Neuronal stem cell (in vitro differentiated cells): Measurements from ENCODE around the gene CACNA1C.

Experiments used
- DNase-seq: peaks from one replicate; pipeline ENCODE4 v3.0.0-alpha.2; 2013; ENCODE audit warnings: low spot score
- H2AFZ ChIP-seq: one replicate; pipeline ENCODE4 v1.6.1; 2013; ENCODE audit warnings: mild to moderate bottlenecking, low read length, inconsistent platforms
- H2AK5ac ChIP-seq: 2 replicates; pipeline ENCODE4 v1.6.1; 2013; ENCODE audit warnings: low read depth, mild to moderate bottlenecking, inconsistent platforms, low read length, moderate library complexity, mixed read lengths
- H2BK120ac ChIP-seq: 2 replicates; pipeline ENCODE4 v1.6.1; 2013; ENCODE audit warnings: low read depth, mild to moderate bottlenecking, inconsistent platforms, low read length, moderate library complexity, mixed read lengths
- H2BK12ac ChIP-seq: one replicate; pipeline ENCODE4 v1.6.1; 2013; ENCODE audit warnings: low read length, inconsistent platforms
- H2BK15ac ChIP-seq: 2 replicates; pipeline ENCODE4 v1.6.1; 2013; ENCODE audit warnings: mild to moderate bottlenecking, low read length, inconsistent platforms, mixed read lengths
- H2BK5ac ChIP-seq: one replicate; pipeline ENCODE4 v1.6.1; 2013; ENCODE audit warnings: inconsistent platforms, mild to moderate bottlenecking, low read length, moderate library complexity
- H3K14ac ChIP-seq: one replicate; pipeline ENCODE4 v1.6.1; 2013; ENCODE audit warnings: low read length, inconsistent platforms
- H3K18ac ChIP-seq: 2 replicates; pipeline ENCODE4 v1.6.1; 2013; ENCODE audit warnings: low read length, inconsistent platforms
- H3K23ac ChIP-seq: 2 replicates; pipeline ENCODE4 v1.6.1; 2013; ENCODE audit warnings: low read depth, mild to moderate bottlenecking, mixed read lengths, low read length, inconsistent platforms; ENCODE audit not compliant: poor library complexity
- H3K27ac ChIP-seq: replicated peaks from 3 replicates; pipeline ENCODE4 v1.5.1; 2013; ENCODE audit warnings: low read length, inconsistent platforms
- H3K27me3 ChIP-seq, 3 experiments: 2 replicates each; pipeline ENCODE4 v1.6.1; 2013; ENCODE audit warnings: low read length in 3 of 3, mild to moderate bottlenecking in 2 of 3, inconsistent platforms in 1 of 3, low read depth in 1 of 3, mixed read lengths in 1 of 3, moderate library complexity in 1 of 3; ENCODE audit not compliant: control insufficient read depth in 3 of 3, insufficient read depth in 3 of 3
- H3K36me3 ChIP-seq, 2 donors: replicated peaks in 1 of 2; 2 replicates each; pipeline ENCODE4 v1.6.1; 2013; ENCODE audit warnings: low read length in 2 of 2; ENCODE audit not compliant: control insufficient read depth in 2 of 2, insufficient read depth in 2 of 2
- H3K4ac ChIP-seq: 2 replicates; pipeline ENCODE4 v1.6.1; 2013; ENCODE audit warnings: inconsistent platforms, mild to moderate bottlenecking, low read length, moderate library complexity
- H3K4me1 ChIP-seq, 2 donors: 1 replicate in 1 of 2; 2 replicates in 1 of 2; pipeline ENCODE4 v1.6.1; 2013; ENCODE audit warnings: low read length in 2 of 2, low read depth in 1 of 2; ENCODE audit not compliant: control insufficient read depth in 2 of 2, insufficient read depth in 1 of 2
- H3K4me2 ChIP-seq: one replicate; pipeline ENCODE4 v1.6.1; 2013; ENCODE audit warnings: mild to moderate bottlenecking, low read length, inconsistent platforms; ENCODE audit not compliant: insufficient read depth, poor library complexity, severe bottlenecking
- H3K4me3 ChIP-seq, 2 donors: 2 replicates each; pipeline ENCODE4 v1.5.1; 2013; ENCODE audit warnings: low read length in 2 of 2, mild to moderate bottlenecking in 2 of 2, inconsistent platforms in 1 of 2, moderate library complexity in 1 of 2
- H3K79me1 ChIP-seq: one replicate; pipeline ENCODE4 v1.6.1; 2013; ENCODE audit warnings: low read depth, mild to moderate bottlenecking, inconsistent platforms, low read length, moderate library complexity
- H3K9ac ChIP-seq: one replicate; pipeline ENCODE4 v1.6.1; 2013; ENCODE audit warnings: mild to moderate bottlenecking, low read depth, low read length, inconsistent platforms; ENCODE audit not compliant: poor library complexity
- H3K9me3 ChIP-seq, 2 donors: replicated peaks in 1 of 2; 2 replicates each; pipeline versions ENCODE3 to v1.6.1; 2013; ENCODE audit warnings: low read length in 2 of 2, mild to moderate bottlenecking in 2 of 2, inconsistent platforms in 1 of 2, low read depth in 1 of 2, mixed read lengths in 1 of 2, moderate library complexity in 1 of 2; ENCODE audit not compliant: control insufficient read depth in 2 of 2, insufficient read depth in 1 of 2
- H4K8ac ChIP-seq: one replicate; pipeline ENCODE4 v1.6.1; 2013; ENCODE audit warnings: low read depth, mild to moderate bottlenecking, inconsistent platforms, low read length, moderate library complexity
- H4K91ac ChIP-seq: one replicate; pipeline ENCODE4 v1.6.1; 2013; ENCODE audit warnings: low read length, low read depth, mild to moderate bottlenecking, inconsistent platforms; ENCODE audit not compliant: poor library complexity
- WGBS, 2 donors: extraction: QIAGEN DNeasy Blood & Tissue Kit; methylation state at CpG; one replicate each; pipeline ENCODE4 v1.1.7; 2013; ENCODE audit warnings: missing lambda C conversion rate in 2 of 2, mixed read lengths in 1 of 2; ENCODE audit not compliant: insufficient read length in 2 of 2, insufficient replicate concordance in 1 of 2; ENCODE audit errors: extremely low coverage in 2 of 2; 5-methylcytosine and 5-hydroxymethylcytosine counted together

CACNA1C gene

DNA sequence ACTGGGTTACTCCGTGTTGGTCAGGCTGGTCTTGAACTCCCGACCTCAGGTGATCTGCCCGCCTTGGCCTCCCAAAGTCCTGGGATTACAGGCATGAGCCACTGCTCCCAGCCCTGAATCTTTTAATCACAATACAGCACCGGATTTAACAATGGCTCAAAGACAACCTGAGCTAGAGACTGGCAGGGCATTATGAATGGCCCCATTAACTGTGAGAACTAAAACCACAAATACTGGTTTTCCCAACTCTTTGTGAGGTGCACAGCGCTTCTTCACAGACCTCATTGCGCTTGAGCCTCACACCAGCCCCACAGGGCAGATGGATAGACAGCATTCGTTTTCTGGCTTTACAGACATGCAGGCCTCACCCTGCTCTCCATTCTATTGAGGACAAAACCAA, 634.9 kb downstream of the CACNA1C start:
- H3K27ac ChIP-seq: peak overlapping the region; percentile 10
- H3K36me3 ChIP-seq: no peaks in the 10 kb centered on the region
- WGBS, 2 donors: no CpG with 5 or more reads among the region's 7 CpGs
- no peak overlapping the region for H4K91ac ChIP-seq
- H2AK5ac ChIP-seq: no peak overlapping the region
- no peak overlapping the region for H3K23ac ChIP-seq
- no peak overlapping the region for H3K4me3 ChIP-seq
- H2BK5ac ChIP-seq: no peak overlapping the region
- H3K4me2 ChIP-seq: no peak overlapping the region
- peaks cover 2 to 5% of the 10 kb centered on the region in 2 donors for H3K9me3 ChIP-seq
- no peak overlapping the region for H2BK15ac ChIP-seq
- no peak overlapping the region for H3K4ac ChIP-seq
- no peak overlapping the region for H3K18ac ChIP-seq
- no peak overlapping the region for H3K14ac ChIP-seq
- no peak overlapping the region for H2AFZ ChIP-seq
- DNase-seq: no peak
- no peak overlapping the region for H4K8ac ChIP-seq
- H2BK120ac ChIP-seq: no peak overlapping the region
- H3K9ac ChIP-seq: no peak overlapping the region
- peaks cover 0 to 9% of the 10 kb centered on the region in 2 donors for H3K4me1 ChIP-seq
- peaks cover 0 to 47% (median 9%) of the 10 kb centered on the region in 3 experiments for H3K27me3 ChIP-seq
- no peak overlapping the region for H2BK12ac ChIP-seq
- no peaks in the 10 kb centered on the region for H3K79me1 ChIP-seq

DNA sequence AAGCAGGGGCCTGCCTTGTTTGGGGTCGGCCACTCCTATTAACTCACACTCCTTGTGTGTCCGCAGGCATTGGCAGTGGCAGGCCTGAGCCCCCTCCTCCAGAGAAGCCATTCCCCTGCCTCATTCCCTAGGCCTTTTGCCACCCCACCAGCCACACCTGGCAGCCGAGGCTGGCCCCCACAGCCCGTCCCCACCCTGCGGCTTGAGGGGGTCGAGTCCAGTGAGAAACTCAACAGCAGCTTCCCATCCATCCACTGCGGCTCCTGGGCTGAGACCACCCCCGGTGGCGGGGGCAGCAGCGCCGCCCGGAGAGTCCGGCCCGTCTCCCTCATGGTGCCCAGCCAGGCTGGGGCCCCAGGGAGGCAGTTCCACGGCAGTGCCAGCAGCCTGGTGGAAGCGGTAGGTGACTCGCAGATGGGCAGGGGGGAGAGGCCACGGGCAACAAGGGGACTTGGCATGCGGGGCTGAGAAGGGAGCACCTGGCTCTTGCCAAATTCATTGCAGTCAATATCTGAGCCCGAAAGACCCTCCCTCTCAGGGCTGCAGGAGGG, 635.7 kb downstream of the CACNA1C start:
- Histone ChIP-seq H2AK5ac (peak overlapping the region; percentile 65), H2BK120ac (no peak overlapping the region), H3K4me2 (no peak overlapping the region), H3K4me3 (no peak overlapping the region), H3K23ac (no peak overlapping the region), H3K4ac (no peak overlapping the region), H3K4me1 (peaks cover 0 to 9% of the 10 kb centered on the region in 2 donors), H3K79me1 (no peaks in the 10 kb centered on the region), H4K91ac (no peak overlapping the region), H2BK15ac (no peak overlapping the region), H4K8ac (no peak overlapping the region), H3K9me3 (peaks cover 2 to 5% of the 10 kb centered on the region in 2 donors), H2AFZ (no peak overlapping the region), H3K14ac (no peak overlapping the region), H3K18ac (peak overlapping the region; percentile 3), H2BK12ac (no peak overlapping the region), H3K36me3 (no peaks in the 10 kb centered on the region), H3K27ac (no peak overlapping the region), H3K9ac (no peak overlapping the region), H2BK5ac (no peak overlapping the region), H3K27me3 (peaks cover 0 to 55% (median 9%) of the 10 kb centered on the region in 3 experiments)
- no peak for DNase-seq
- no CpG with 5 or more reads among the region's 20 CpGs for WGBS, 2 donors

DNA sequence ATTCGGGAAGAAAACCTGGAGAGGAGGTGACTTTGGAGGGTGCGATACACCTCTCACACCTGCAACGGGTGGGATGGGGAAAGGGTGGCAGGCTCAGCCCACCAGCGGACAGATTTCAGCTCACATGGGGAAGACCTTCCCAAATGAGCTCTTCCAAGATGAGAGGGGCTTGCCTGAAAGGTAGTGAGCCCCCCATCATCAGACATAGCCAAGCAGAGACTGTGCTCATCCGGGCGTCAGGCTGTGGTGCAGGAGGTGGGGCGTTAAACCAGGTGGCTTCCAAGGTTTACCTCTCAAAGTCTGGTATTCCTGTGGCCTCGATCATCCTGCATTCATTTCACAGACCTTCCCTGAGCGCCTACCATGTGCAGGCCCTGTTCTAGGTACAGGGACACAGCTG, 636.6 kb downstream of the CACNA1C start:
- H2AK5ac ChIP-seq: no peak overlapping the region
- no peak overlapping the region for H2BK12ac ChIP-seq
- H3K9me3 ChIP-seq: peaks cover 2 to 5% of the 10 kb centered on the region in 2 donors
- H3K9ac ChIP-seq: no peak overlapping the region
- no peak overlapping the region for H3K14ac ChIP-seq
- no peak overlapping the region for H2BK120ac ChIP-seq
- no peaks in the 10 kb centered on the region for H3K79me1 ChIP-seq
- H2BK5ac ChIP-seq: no peak overlapping the region
- H4K91ac ChIP-seq: no peak overlapping the region
- H3K18ac ChIP-seq: no peak overlapping the region
- no CpG with 5 or more reads among the region's 9 CpGs for WGBS, 2 donors
- peaks cover 0 to 9% of the 10 kb centered on the region in 2 donors for H3K4me1 ChIP-seq
- DNase-seq: no peak
- no peaks in the 10 kb centered on the region for H3K36me3 ChIP-seq
- H2AFZ ChIP-seq: no peak overlapping the region
- H4K8ac ChIP-seq: no peak overlapping the region
- H3K27ac ChIP-seq: no peak overlapping the region
- no peak overlapping the region for H3K4me3 ChIP-seq
- no peak overlapping the region for H3K23ac ChIP-seq
- no peak overlapping the region for H3K4me2 ChIP-seq
- H3K27me3 ChIP-seq: peaks cover 0 to 64% (median 9%) of the 10 kb centered on the region in 3 experiments
- H2BK15ac ChIP-seq: no peak overlapping the region
- H3K4ac ChIP-seq: no peak overlapping the region

DNA sequence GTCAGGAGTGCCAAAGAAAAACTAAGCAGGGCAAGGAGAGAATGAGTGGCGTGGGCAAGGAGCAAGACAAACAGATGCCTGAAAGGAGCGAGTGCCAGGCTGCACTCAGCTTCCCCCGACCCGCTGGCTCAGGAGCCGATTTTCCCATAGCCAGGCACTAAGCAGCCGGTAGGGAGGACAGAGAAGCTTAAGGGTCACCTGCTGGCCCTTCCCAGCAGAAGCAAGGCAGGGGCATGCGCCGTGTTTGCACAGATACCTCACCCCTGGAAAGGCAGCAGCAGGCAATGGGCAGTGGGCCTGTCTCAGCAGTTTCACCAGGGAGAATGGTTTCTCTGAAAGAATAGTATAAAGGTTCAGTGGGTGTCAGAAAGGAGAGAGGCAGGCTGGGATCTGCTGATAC, 637.1 kb downstream of the CACNA1C start:
- Histone ChIP-seq H2BK120ac (no peak overlapping the region), H3K79me1 (no peaks in the 10 kb centered on the region), H3K4me2 (no peak overlapping the region), H2BK12ac (no peak overlapping the region), H2AFZ (no peak overlapping the region), H2BK5ac (no peak overlapping the region), H2AK5ac (no peak overlapping the region), H3K9ac (no peak overlapping the region), H3K4ac (no peak overlapping the region), H4K8ac (no peak overlapping the region), H3K27ac (no peak overlapping the region), H2BK15ac (no peak overlapping the region), H3K27me3 (peaks cover 0 to 69% (median 9%) of the 10 kb centered on the region in 3 experiments), H3K18ac (no peak overlapping the region), H3K23ac (no peak overlapping the region), H3K14ac (no peak overlapping the region), H3K4me3 (no peak overlapping the region), H3K9me3 (peaks cover 2 to 5% of the 10 kb centered on the region in 2 donors), H4K91ac (no peak overlapping the region), H3K36me3 (no peaks in the 10 kb centered on the region), H3K4me1 (peaks cover 0 to 9% of the 10 kb centered on the region in 2 donors)
- no CpG with 5 or more reads among the region's 8 CpGs for WGBS, 2 donors
- DNase-seq: no peak
